ENCODE results near the gene GAL3ST2.

The GAL3ST2 gene

GRCh38 chr2:241852116-241852980, 75.7 kb downstream of the GAL3ST2 start:
- Histone ChIP-seq H3K27ac (no peak overlapping the region), H3K4me3 (no peak overlapping the region)

GRCh38 chr2:241852981-241853631, 76.5 kb downstream of the GAL3ST2 start:
- Histone ChIP-seq H3K4me3 (no peak overlapping the region), H3K27ac (no peak overlapping the region)
